ENCODE measurements around the gene NAGK. TPM values are rescaled to one million over a fixed set of nuclear protein-coding genes. Genes with fewer than 3 reads are reported as not detected.
A peak's percentile ranks its signal among the peaks of the same experiment; 100 is the strongest.

NAGK gene
- total and polyA plus RNA-seq, 2 of the 8 experiments (the other 6 are each of a cell fraction or from before 2014, with no cell fraction given): 57.9 to 59.9 TPM

GRCh38 chr2:71102981-71103681, 34.7 kb downstream of the NAGK start (continued):
- TF ChIP-seq EGR1 (IDR thresholded peaks at IDR 0.05; ENCODE audit: borderline replicate concordance, low read depth, low read length) (no peak), USF2 (IDR thresholded peaks at IDR 0.05; ENCODE audit: low read length) (peak; percentile 25; the same call in 1 of the 2 replicates), RBBP5 (IDR thresholded peaks at IDR 0.05; ENCODE audit: borderline replicate concordance, low read depth, low read length) (no peak), SIRT6 (IDR thresholded peaks at IDR 0.05; ENCODE audit: low read length) (no peak), JUND (IDR thresholded peaks at IDR 0.05; ENCODE audit: low read length) (no peak), GABPA (IDR thresholded peaks at IDR 0.05; ENCODE audit: borderline replicate concordance, insufficient read depth, low read length) (no peak), RFX5 (IDR thresholded peaks at IDR 0.05; ENCODE audit: borderline replicate concordance, low read depth, low read length) (no peak), SP1 (IDR thresholded peaks at IDR 0.05; ENCODE audit: low read depth, low read length) (0 out of 2 replicates have a peak, but pooled peaks have one; percentile 18), TAF7 (optimal IDR thresholded peaks at IDR 0.05; ENCODE audit: borderline replicate concordance, low read depth, low read length) (no peak), ATF3 (IDR thresholded peaks at IDR 0.05; ENCODE audit: insufficient read depth, low read depth, low read length) (no peak), MAX (IDR thresholded peaks at IDR 0.05) (peak; percentile 69), SIN3A (conservative IDR thresholded peaks at IDR 0.05 in 1 of 2, IDR thresholded peaks at IDR 0.05 in 1 of 2; ENCODE audit: low read depth in 1 of 2, low read length in 2 of 2) (no peak; a peak in 1 of 4 replicates), E2F6 (IDR thresholded peaks at IDR 0.05) (no peak), CHD1 (IDR thresholded peaks at IDR 0.05; ENCODE audit: low read depth, low read length) (no peak), BACH1 (IDR thresholded peaks at IDR 0.05; ENCODE audit: low read length) (no peak)

Measured in H1 (cell line).